Measurements from ENCODE around the gene RIOX2.
"Not testable (repeated sequence)": the region's sequence is repeated elsewhere in the genome, so short reads cannot be mapped to it uniquely, and the experiment has no call there.

The RIOX2 gene

DNA sequence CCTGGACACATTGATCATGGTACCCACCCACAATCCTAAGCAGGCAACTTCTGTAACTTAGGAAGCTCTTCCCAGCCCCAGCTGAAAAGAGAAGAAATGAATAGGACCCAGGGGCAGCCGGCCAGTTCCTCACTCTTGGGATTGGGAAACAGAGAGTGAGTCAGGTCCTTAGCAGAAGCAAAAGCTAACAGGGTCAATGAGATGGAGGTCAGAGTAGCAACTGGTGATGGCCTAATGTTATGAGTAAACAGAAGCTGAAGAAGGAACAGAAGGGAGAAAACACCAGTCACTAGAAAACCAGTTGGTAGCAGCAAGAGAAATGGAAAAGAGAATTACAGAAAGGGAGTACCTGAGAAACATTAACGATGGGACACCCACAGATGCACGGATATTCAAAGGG lies 20.0 kb downstream of the RIOX2 start:
- DNase-seq: no peak

DNA sequence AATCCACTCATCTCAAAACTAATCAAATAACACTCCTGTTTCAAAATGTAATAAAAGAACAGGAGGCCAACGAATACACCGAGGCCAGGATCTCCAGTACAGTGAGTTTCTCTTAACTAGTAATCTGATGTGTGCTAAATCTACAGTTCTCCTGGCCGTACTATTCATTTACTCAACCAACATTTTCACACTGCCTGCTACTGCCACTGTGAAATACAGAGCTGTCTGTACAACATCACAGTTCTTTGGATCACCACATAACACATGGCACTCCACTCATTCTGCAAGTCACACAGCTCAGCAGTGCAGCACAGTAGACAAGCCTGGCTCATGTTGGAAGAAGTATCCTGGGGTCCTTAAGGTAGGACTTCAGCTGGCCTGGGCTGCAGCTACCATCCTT lies 21.9 kb downstream of the RIOX2 start:
- DNase-seq: no peak

DNA sequence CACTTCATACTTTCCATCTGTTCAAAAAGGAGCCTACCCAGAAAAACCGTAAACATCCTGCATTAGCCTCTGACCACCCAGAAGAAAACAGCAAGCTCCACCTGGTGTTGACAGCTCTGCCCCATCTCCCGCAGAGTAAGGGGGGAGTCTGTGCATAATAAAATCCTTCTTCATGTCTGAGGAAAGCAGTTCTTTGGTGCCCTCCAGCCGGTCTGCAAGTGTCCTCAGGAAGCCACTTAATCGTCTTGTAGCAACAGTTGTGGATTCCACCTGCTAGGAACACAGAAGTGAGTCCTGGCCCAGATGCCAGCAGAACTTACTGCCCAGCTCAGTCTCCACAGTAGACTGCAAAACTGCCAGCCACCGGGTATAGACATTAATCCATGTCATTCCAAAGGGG lies 22.5 kb downstream of the RIOX2 start:
- DNase-seq: no peak

DNA sequence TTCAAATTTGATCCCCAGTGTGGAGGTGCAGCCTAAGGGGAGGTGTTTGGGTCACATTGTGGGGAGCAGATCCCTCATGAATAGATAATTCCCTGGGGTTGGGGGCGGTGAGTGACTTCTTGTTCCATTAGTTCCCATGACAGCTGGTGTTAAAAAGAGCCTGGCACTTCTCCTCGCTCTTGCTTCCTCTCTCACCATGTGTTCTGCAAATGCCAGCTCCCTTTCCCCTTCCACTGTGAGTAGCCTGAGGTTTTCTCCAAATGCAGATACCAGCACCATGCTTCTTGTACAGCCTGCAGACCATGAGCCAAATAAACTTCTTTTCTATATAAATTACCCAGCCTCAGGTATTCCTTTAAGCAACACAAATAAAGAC lies 23.1 kb downstream of the RIOX2 start:
- no peak for DNase-seq

DNA sequence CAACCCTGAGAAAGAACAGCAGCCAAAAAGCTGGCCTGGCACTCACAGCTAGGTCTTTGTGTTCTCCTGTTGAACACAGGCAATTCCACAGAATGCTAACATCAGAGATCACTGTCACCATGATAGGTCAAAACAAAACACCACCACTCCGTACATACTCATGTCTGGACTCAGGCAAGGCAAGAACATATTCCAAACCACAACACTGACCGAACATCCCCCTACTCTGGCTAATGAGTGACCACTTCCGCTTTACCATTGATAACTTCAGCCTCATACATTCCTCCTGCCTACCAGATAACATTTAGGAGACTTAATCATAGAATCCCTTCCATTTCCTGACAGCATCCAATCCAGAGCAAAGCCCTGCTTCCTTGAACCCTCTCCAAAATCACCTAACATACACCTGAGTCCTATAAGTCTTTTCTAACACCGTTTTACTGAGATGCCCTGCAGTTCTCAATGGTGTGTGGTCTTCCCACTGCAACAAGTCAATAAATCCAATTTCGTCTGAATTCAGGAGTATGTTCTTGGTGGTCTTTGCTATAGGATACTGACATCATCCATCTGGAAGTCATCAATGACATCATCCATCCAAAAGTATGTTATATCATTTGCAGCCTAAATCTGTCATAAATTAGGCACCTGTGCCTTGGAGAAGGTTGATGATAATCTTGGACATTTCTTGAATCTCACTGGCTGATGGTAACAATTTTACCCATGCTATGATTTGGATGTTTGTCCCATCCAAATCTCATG lies 23.7 kb downstream of the RIOX2 start:
- DNase-seq: no peak

DNA sequence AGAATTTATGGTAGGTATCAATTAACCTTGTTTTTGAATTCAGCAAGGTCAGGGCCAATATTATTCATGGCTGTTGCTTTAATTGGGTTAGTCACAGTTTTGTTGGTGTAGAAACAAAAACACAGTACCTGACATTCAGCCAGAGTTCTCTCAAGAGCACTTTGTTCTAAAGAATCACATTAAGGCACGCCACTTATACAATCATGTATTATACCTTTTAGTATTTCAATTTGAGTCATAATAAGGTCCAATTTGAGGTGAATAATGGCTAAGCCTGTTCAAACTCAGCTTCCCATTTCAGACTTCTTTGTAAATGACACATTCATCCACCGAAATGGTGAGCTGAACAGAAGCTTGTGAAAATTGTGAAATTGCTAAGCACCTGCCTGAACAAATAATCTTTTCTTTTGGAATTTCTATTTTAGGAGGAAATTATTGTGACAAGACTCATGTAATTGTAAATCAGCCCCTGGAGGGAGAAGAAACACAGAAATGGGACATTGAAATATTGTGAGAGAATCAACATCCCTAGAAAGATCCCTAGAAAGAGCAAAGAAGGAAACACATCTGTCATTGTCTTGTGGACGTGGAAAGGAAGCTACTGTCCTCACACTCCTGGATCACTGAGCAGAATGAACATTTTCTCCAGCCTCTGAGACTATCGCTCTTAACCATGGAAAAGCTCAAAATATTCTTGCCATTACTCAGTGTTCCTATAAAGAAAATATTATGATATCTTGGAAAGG lies 29.3 kb downstream of the RIOX2 start:
- no peak for DNase-seq

DNA sequence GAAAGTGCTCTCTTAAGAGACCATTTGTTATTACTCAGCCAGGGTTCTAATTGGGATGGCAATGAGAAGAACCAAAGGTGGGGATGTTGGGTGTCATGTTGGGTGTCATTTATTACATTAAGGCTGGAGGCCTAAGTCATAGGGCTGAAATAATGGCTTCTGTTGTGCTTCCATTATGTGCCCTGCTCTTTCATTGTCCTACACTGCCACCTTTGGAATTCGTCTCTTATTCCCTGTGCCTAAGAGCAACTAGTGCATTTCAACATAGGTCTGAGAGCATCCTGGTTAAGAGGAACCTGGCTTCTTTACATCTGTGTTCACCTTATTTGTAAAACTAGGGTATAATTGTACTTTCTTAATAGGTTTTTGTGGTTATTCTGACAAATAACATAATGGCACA lies 32.2 kb downstream of the RIOX2 start:
- DNase-seq: no peak

DNA sequence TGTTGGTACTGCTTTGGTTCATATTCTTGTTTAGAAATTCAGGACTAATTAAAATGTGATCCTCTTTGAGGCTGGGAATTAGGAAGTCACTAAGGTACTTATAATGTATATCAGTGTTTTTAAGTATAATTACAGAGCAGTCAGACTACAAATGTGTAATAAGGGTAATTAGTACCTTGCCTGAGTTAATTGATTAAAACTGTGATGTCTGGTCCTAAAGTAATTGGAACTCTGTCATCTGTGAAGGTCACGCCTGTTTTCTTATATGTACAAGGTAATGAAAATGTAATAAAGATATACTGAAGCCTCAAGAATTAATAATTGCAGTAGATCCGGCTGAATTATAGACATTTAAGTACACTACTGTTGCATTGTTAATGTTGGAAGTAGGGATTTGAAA lies 32.8 kb downstream of the RIOX2 start:
- no peak for DNase-seq

DNA sequence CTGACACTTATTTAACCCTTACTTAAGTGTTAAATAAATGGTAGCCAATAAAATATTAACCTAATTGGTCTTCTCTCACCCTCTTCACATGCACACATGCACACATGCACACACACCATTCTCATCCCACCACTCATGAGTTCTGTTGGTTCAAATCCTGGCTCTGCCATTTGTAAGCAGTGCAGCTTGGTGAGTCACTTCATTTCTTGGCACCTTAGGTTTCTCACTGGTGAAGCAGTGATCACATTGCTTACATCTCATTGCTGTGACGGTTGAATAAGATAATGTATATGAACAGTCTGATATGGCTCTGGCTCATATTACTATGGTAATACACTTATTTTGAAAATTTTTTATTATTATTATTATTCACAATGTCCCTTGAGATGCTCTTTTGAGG lies 33.8 kb downstream of the RIOX2 start:
- no peak for DNase-seq

DNA sequence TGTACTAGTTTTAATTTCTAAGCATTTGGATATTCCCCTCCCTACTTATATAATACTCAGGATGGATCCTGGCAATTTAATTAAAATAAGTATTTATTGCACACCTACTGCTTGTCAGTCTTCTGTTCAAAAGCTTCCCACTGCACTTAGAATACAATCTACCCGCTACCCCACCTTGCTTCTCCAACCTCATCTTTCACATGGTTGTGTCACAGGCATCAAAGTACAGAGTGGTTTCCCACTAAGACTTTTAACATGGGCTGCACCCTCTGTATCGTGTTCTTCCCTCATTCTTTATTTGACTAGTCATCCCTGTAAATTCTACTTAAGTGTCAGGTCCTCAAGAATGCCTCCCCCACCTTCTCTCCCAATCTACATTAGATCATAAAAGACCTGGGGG lies 35.0 kb downstream of the RIOX2 start:
- no peak for DNase-seq

DNA sequence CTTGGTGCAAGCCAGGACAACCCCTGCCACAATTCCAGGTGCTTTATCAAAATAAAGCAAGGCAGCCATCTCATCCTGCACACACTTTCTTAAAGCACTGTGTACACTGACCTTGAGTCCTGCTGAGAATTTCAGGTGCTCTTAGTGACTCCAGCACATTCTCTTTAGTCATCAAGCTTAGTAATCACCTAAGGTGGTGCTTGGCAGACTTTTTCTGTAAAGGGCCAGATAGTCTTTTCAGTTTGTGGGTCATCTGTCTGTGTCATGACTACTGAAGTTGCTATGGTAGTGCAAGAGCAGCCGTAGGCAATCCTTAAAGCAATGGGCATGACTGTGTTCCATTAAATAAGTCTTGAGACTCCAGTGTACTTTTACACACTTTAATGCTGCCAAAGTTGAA lies 36.4 kb downstream of the RIOX2 start:
- DNase-seq: no peak

DNA sequence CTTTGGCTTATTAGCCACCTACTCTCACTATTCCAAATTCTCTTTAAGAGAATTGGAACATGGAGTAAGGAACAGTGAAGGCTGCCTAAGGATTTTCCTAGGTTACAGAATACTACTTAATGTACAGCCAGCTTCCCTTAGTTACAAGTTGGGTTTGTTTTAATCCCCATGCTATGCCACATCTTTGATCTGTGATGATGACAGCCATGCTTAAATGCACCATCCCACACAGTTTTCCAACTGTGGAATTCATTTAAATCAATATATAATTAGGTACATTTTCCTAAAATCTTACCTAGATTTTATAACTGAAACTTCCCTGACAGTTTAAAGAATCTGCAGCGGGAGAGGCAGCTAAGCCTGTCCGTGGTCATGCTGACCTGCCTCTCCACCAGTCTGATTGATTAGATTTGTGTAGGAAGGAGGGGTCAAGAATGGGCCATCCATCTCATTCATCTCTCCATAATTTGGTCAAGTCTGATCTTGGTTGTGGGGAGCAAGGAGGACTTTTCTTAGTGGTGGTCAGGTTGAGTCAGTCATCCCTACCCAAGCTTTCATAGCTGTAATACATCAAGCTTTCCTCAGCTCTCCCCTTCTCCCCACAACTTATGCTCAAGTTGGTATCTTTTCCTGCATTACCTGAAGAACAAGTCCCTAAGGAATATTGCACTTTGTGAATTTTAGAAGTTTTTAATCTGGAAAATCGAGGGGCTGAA lies 37.1 kb downstream of the RIOX2 start:
- no peak for DNase-seq

DNA sequence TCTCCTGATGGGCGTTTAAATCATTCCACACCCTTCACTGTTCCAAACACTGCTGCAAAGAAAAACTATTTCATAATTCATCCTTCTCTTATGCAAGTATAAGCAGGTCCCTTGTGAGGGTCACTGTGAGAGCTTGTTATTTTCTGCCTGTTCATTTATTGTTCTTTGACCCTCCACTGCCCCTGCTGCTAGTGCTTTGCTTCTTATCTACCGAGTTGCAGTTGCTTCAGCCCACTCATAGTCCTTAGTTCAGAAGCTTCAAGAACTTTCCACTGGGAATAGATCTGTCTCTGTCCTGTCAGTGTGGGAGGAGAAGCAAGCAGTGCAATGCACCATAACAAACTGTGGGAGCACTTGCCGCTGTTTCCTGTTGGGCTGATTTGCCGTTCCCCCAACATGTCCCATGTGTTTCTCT lies 39.8 kb downstream of the RIOX2 start:
- no peak for DNase-seq

DNA sequence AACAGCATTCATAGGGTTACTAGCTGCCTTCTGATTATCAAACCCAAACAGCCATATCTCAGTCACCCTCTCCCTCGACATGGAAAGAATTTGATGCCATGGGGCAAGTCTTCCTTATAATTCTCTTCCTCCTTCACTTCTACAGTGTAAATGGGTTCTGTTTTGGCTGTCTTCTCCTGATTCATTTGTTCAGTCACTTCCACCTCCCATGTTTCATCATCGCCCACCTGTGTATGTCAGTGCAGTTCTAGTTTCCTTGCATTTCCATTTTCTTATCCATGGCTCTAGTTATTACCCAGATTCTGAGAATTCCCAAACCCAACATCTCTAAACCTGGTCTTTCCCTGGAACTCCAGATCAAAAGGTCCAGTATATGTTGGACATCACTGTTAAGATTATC lies 41.0 kb downstream of the RIOX2 start:
- DNase-seq: no peak

DNA sequence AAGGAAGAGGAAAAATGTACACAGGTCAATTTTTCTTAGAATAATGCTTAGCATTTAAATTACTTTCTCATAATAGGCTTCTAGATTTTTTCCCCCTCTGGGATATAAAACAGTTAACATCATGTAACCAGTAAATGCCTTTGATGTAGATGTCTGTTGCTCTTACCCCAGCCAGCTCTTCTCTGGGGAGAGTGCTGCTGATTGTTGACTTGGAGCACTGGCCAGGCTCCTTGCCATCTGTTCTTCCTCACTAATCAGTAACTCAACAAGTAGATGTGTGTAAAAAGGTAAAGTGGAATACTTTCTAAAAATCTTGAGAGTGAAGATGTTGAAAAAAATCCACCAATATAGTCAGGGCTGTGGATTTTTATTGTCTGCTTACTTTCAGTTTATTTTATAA lies 42.2 kb downstream of the RIOX2 start:
- DNase-seq: no peak

DNA sequence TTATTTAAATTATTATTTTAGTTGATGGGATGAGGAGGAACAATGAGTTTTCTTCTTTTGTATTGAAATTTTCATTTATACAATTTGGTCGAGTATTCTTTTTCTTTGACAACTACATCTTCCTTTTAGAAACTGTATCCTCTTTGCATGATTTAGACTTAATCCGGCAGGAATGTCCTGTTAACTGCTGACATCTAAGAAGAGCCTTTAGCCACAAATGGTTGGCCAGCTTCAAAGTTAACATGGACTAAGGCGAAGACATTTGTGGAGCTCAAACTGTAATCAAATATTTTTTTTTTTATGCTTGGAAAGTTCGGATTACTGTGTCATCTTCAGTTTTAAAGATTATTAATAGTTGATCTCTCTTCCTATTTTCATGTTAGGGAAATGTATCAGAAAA lies 43.2 kb downstream of the RIOX2 start:
- no peak for DNase-seq

DNA sequence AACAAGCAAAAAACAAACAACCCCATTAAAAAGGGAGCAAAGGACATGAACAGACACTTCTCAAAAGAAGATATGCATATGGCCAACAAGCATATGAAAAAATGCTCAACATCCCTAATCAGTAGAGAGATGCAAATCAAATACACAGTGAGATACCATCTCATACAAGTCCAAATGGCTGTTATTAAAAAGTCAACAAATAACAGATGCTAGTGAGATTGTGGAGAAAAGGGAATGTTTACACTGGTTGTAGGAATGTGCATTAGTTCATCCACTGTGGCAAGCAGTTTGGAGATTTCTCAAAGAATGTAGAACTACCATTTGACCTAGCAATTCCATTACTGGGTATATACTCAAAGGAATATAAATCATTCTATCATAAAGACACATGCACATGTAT lies 44.5 kb downstream of the RIOX2 start:
- no peak for DNase-seq

DNA sequence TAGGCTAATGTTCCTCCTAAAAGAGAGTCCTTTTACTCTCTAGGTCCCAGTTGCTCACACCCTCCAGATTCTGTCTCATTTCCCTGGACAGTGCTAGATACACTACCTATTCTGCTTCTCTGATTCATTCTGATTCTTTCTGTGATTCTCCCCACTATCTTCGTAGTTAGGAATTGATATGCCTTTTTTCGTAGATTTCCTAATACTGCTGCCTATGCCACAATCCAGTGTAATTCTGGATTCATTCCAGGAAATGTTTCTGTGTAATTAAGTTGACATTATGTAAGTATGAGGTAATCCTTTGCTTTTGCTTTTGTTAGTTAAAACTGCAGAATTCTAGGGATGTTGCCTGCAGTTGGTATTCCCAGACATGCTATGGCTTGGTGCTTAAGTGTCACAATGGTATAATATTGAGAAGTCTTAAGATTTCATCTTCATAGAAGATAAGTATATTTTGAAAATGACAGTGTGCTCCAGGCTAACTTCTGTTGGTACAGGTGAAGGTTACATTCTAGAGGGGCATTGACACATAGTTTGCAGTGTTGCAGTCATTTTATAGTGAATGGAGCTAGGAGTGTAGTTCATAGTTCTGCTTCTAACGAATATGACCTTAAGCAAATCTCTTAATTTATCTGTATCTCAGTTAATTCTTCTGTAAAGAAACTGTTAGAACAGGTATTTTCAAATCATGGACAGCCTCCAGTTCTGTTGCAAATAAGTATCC lies 54.3 kb downstream of the RIOX2 start:
- DNase-seq: no peak

DNA sequence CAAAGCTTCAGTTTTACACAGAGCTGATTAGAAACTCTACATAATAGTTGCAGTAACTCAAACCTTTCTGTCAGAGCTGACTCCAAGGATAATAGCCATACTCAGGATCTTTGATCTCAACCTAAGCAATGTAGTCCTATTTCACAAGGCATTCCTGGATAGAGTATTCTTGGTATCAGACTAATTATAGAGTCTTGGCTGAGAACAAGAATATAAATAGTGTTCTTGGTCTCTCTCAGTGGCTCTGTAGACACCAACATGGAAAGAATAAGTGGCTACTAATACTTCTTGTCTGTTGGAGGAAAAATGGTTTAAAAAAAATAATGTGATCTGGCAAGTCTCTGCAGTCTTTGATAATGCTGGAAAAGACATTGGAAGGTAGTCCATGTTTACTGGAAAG lies 55.7 kb downstream of the RIOX2 start:
- DNase-seq: no peak

DNA sequence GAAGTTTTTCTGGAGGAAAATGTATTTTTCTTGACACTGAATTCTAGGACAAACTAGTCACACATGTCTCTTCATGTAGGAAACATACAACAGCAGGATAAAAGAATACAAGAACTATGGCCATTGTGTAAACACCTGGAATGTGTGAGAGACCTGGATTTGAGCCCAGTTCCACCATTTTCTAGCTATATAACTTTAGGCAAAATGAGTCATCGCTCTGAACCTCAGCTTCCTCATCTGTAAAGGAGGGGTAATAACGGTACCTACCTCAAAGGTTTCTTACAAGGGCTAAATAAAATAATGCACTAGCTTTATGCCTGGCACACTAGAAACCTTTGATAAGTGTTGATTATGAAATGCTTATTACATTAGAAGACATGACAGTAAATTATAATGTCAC lies 57.8 kb downstream of the RIOX2 start:
- no peak for DNase-seq

DNA sequence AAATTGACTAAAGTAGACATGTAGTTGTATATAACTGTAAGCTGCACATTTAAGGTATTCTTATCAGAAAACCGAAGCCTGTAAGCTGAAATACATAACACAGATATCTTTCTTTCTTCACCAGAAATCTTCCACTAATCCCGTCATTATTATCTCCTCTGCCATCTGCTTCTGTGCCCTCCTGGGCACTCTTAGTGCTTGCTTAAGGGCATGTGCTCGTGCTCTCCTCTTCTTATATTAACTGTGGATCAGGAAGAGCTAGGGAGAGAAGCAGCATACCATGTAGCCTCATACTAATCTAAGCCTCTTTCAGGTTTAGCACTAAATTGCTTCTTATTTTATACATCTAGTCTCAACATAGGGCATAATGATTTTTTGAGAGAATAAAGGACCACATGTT lies 60.8 kb downstream of the RIOX2 start:
- no peak for DNase-seq

DNA sequence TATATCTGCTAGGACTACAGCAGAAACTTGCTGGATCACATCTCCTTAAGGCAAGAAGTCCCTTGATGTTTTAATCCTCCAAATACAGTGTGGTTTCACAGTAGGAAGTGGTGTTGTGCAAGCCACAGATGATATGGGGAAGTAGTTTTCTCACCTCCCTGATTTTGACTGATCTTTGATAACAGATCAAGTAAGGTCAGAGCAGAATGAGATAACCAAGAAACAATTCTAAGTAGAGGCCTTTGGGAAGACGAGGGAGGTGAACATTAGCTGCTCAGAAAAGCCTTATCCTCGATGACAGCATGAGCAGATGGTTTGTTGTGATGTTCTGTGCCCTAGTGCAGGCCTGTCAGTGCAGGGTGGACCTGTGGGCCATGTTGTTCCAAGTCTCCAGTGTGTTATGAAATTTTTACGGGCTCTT lies 61.3 kb downstream of the RIOX2 start:
- DNase-seq: no peak

DNA sequence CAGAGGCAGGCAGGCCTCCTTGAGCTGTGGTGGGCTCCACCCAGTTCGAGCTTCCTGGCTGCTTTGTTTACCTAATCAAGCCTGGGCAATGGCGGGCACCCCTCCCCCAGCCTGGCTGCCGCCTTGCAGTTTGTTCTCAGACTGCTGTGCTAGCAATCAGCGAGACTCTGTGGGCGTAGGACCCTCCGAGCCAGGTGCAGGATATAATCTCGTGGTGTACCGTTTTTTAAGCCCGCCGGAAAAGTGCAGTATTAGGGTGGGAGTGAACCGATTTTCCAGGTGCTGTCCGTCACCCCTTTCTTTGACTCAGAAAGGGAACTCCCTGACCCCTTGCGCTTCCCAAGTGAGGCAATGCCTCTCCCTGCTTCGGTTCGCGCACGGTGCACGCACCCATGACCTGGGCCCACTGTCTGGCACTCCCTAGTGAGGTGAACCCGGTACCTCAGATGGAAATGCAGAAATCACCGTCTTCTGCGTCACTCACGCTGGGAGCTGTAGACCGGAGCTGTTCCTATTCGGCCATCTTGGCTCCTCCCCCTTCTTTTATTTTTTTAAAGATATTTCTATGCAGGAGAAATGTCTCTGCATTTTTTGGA lies 61.9 kb downstream of the RIOX2 start:
- not testable (repeated sequence) for DNase-seq
